Caco-2 (cell line): Measurements from ENCODE around the gene KSR2. TPM values are rescaled to one million over a fixed set of nuclear protein-coding genes. Genes with fewer than 3 reads are reported as not detected.
"Not testable (repeated sequence)": the region's sequence is repeated elsewhere in the genome, so short reads cannot be mapped to it uniquely, and the experiment has no call there.

ENCODE experiments used
- BruUV-seq: library from RNA; stranded (reverse); fragments of 400-500 nt; replicated peaks from 2 replicates; lab custom pipeline; 2021; lab: Mats Ljungman, UMichigan
- CTCF ChIA-PET: fragments of 300-600 bp; sonication (Branson Sonifier 250); formaldehyde crosslinking; loops from one replicate; lab custom pipeline; 2022; ENCODE audit warnings: antibody characterized with exemption; lab: Charles Lee
- POLR2A ChIA-PET: fragments of 300-600 bp; sonication (Branson Sonifier 250); formaldehyde crosslinking; loops from one replicate; lab custom pipeline; 2022; ENCODE audit warnings: antibody characterized with exemption; lab: Charles Lee
- DNase-seq, 2 experiments: peaks; one replicate each; pipeline versions ENCODE4 v3.0.0 to v3.0.0-alpha.2; 2020 to 2022
- H3K27me3 ChIP-seq: replicated peaks from 2 replicates; pipeline ENCODE4 v1.6.0; 2011; ENCODE audit warnings: low read length; ENCODE audit not compliant: control insufficient read depth, insufficient read depth
- H3K36me3 ChIP-seq: 2 replicates; pipeline ENCODE4 v1.5.1; 2011; ENCODE audit warnings: low read length; ENCODE audit not compliant: control insufficient read depth, insufficient read depth
- H3K4me1 ChIP-seq: fragments of 250-450 bp; sonication (Bioruptor Pico); 2 replicates; pipeline ENCODE4 v1.5.1; 2020; ENCODE audit warnings: mild to moderate bottlenecking
- H3K4me3 ChIP-seq: 2 replicates; pipeline ENCODE4 v1.5.1; 2011; ENCODE audit warnings: low read depth, mild to moderate bottlenecking, control low read depth, low read length
- H3K9me3 ChIP-seq: fragments of 250-450 bp; sonication (Bioruptor Pico); 2 replicates; pipeline ENCODE4 v1.5.1; 2020; ENCODE audit warnings: mild to moderate bottlenecking, moderate library complexity
- H3K27ac Mint-ChIP-seq: one replicate; pipeline ENCODE4 v1.8.0; 2022; ENCODE audit warnings: mixed read lengths; ENCODE audit not compliant: unreplicated experiment
- H3K27me3 Mint-ChIP-seq: one replicate; pipeline ENCODE4 v1.8.0; 2022; ENCODE audit warnings: mixed read lengths; ENCODE audit not compliant: insufficient read depth, unreplicated experiment
- H3K36me3 Mint-ChIP-seq: one replicate; pipeline ENCODE4 v1.8.0; 2022; ENCODE audit warnings: mild to moderate bottlenecking, mixed read lengths; ENCODE audit not compliant: insufficient read depth, unreplicated experiment
- H3K4me1 Mint-ChIP-seq: one replicate; pipeline ENCODE4 v1.8.0; 2022; ENCODE audit warnings: low read depth, mixed read lengths; ENCODE audit not compliant: unreplicated experiment
- H3K4me3 Mint-ChIP-seq: one replicate; pipeline ENCODE4 v1.8.0; 2022; ENCODE audit warnings: mild to moderate bottlenecking, moderate library complexity, mixed read lengths; ENCODE audit not compliant: unreplicated experiment
- H3K9me3 Mint-ChIP-seq: one replicate; pipeline ENCODE4 v1.8.0; 2022; ENCODE audit warnings: mixed read lengths; ENCODE audit not compliant: unreplicated experiment
- CTCF ChIP-seq, 2 experiments: fragments of 200-600 bp in 1 of 2; IDR thresholded peaks; 1 replicate in 1 of 2; 2 replicates in 1 of 2; pipeline versions ENCODE4 v1.5.1 to v1.8.0; 2011 to 2022; ENCODE audit warnings: antibody characterized with exemption in 1 of 2, control low read depth in 1 of 2, inconsistent platforms in 1 of 2, low read depth in 1 of 2, low read length in 1 of 2, mild to moderate bottlenecking in 1 of 2, moderate library complexity in 1 of 2; ENCODE audit not compliant: insufficient read depth in 1 of 2, severe bottlenecking in 1 of 2, unreplicated experiment in 1 of 2
- intact Hi-C: fragments of 100-400 bp; cut with micrococcal nuclease; formaldehyde crosslinking; loops from one replicate; pipeline ENCODE4 v1.10.0; 2022; ENCODE audit not compliant: unreplicated experiment
- total RNA-seq: library from RNA; stranded (reverse); gene quantifications from 2 replicates; pipeline ENCODE4 v1.2.3, GENCODE V29; 2022

Gene KSR2
- total RNA-seq, 1 experiment from 2014 or later = 0.66 TPM

- H3K4me3 Mint-ChIP-seq = no peak overlapping the region
- TF ChIP-seq CTCF (IDR thresholded peaks at IDR 0.05; ENCODE audit: insufficient read depth in 1 of 2, low read depth in 1 of 2, low read length in 1 of 2, severe bottlenecking in 1 of 2, unreplicated experiment in 1 of 2) = no peak
- Histone ChIP-seq H3K4me3 (no peak overlapping the region), H3K4me1 (no peaks in the 10 kb centered on the region), H3K36me3 (no peaks in the 10 kb centered on the region), H3K9me3 (no peaks in the 10 kb centered on the region), H3K27me3 (no peaks in the 10 kb centered on the region)
- no peaks in the 10 kb centered on the region for H3K4me1 Mint-ChIP-seq
- no peak for DNase-seq
- intact Hi-C loops = no loop called here
- CTCF ChIA-PET = interaction anchor here (1.2 kb wide), 1 partner anchor 23 kb away, joined by 5 read pairs; no protein-coding TSS in a partner anchor
- POLR2A ChIA-PET = no interaction called here
- no peaks in the 10 kb centered on the region for H3K9me3 Mint-ChIP-seq
- H3K27me3 Mint-ChIP-seq = peaks cover 4% of the 10 kb centered on the region
- H3K27ac Mint-ChIP-seq = no peak overlapping the region
- no peaks in the 10 kb centered on the region for H3K36me3 Mint-ChIP-seq
- no TSS peak for BruUV-seq
Observed at GRCh38 chr12:117860111-117860510, 108.7 kb downstream of the KSR2 start.

GRCh38 chr12:117857632-117858612 is 110.9 kb downstream of the KSR2 start:
- BruUV-seq = no TSS peak
- Histone ChIP-seq H3K4me3 (no peak overlapping the region), H3K9me3 (no peaks in the 10 kb centered on the region), H3K36me3 (no peaks in the 10 kb centered on the region), H3K4me1 (no peaks in the 10 kb centered on the region; the same call in 1 of the 2 replicates), H3K27me3 (no peaks in the 10 kb centered on the region)
- POLR2A ChIA-PET = interaction anchor here (0.6 kb wide), 1 partner anchor 176 kb away, joined by 5 read pairs; no protein-coding TSS in a partner anchor
- intact Hi-C loops = no loop called here
- Mint-ChIP-seq H3K9me3 (no peaks in the 10 kb centered on the region), H3K27me3 (no peaks in the 10 kb centered on the region), H3K4me1 (no peaks in the 10 kb centered on the region), H3K36me3 (no peaks in the 10 kb centered on the region), H3K4me3 (no peak overlapping the region), H3K27ac (no peak overlapping the region)
- CTCF ChIA-PET = interaction anchor here (0.5 to 2.2 kb wide), 16 partner anchors 9 to 657 kb away, joined by 3 to 12 read pairs (median 4); partner anchors contain the start of gene RFC5
- TF ChIP-seq CTCF (IDR thresholded peaks at IDR 0.05; ENCODE audit: insufficient read depth in 1 of 2, low read depth in 1 of 2, low read length in 1 of 2, severe bottlenecking in 1 of 2, unreplicated experiment in 1 of 2) = peak; percentile 45
- peak; percentile 58 to 63 for DNase-seq

GRCh38 chr12:117857139-117857538 is 111.7 kb downstream of the KSR2 start:
- H3K4me1 Mint-ChIP-seq, DNase-seq, H3K4me3 Mint-ChIP-seq, BruUV-seq, H3K4me1 ChIP-seq, H3K27me3 ChIP-seq, H3K4me3 ChIP-seq, POLR2A ChIA-PET, intact Hi-C loops, H3K9me3 Mint-ChIP-seq, H3K36me3 ChIP-seq, H3K27ac Mint-ChIP-seq, H3K36me3 Mint-ChIP-seq, H3K27me3 Mint-ChIP-seq, H3K9me3 ChIP-seq: not testable (repeated sequence)
- CTCF ChIA-PET = interaction anchor here (0.5 to 2.2 kb wide), 14 partner anchors 8 to 634 kb away, joined by 3 to 12 read pairs (median 4); partner anchors contain the start of gene RFC5
